GM12865 (cell line): ENCODE measurements around the gene ARL4C.

Source experiments
- DNase-seq: peaks from one replicate; pipeline ENCODE4 v3.0.0; 2010; ENCODE audit warnings: low read depth
- H3K4me3 ChIP-seq: 2 replicates; pipeline ENCODE4 v1.5.1; 2011; ENCODE audit warnings: mild to moderate bottlenecking, low read depth, low read length, control low read depth
- CTCF ChIP-seq: IDR thresholded peaks from 2 replicates; pipeline ENCODE4 v1.5.1; 2011; ENCODE audit warnings: low read length, control low read depth, low read depth, inconsistent platforms; ENCODE audit not compliant: insufficient read depth; ENCODE audit errors: missing control alignments

The ARL4C gene

DNA sequence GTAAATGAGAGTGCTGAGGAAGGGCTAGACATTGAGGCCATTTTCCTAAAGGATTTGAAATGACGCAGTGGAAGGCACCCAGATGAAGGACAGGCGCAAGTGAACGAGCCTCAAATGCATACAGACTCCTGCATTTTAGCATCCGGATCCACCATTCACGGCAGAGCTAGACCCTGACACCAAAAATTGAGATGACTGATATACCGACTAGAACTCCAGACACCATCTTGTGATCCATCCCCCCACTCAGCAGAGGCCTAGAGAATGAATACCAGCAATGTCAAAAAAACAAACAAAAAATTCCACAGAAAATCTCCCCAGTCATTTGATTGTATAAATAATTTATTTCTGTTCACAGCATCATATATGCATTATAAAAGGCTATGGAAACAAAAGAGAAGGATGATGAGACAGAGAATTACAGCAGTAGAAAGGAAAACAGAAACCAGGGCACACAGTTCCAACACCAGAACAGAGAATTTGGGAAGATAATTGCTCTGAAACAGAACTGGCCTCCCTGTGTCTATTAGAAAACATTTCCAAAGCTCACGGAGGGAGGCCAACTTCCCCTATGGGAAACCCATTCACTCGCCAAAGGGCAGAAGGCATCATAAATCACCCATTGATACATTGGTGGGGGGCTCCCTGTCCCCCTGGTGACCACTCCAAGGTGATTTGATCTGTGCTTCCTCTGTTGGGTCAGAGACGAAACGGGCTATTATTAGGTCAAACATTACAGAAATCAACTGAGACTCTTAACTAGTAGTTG is 4.0 kb downstream of the ARL4C start:
- H3K4me3 ChIP-seq, result 0 out of 2 replicates have a peak overlapping the region, but pooled peaks have one; percentile 75
- no peak for TF ChIP-seq CTCF
- no peak for DNase-seq

GRCh38 chr2:234491897-234492296 is 5.0 kb downstream of the ARL4C start:
- no peak for TF ChIP-seq CTCF
- H3K4me3 ChIP-seq, result no peak overlapping the region

GRCh38 chr2:234491281-234491680 is 5.6 kb downstream of the ARL4C start:
- H3K4me3 ChIP-seq, result no peak overlapping the region
- TF ChIP-seq CTCF, result no peak
- DNase-seq, result no peak

More at GRCh38 chr2:234491897-234492296, 5.0 kb downstream of the ARL4C start:
- DNase-seq, result no peak

DNA sequence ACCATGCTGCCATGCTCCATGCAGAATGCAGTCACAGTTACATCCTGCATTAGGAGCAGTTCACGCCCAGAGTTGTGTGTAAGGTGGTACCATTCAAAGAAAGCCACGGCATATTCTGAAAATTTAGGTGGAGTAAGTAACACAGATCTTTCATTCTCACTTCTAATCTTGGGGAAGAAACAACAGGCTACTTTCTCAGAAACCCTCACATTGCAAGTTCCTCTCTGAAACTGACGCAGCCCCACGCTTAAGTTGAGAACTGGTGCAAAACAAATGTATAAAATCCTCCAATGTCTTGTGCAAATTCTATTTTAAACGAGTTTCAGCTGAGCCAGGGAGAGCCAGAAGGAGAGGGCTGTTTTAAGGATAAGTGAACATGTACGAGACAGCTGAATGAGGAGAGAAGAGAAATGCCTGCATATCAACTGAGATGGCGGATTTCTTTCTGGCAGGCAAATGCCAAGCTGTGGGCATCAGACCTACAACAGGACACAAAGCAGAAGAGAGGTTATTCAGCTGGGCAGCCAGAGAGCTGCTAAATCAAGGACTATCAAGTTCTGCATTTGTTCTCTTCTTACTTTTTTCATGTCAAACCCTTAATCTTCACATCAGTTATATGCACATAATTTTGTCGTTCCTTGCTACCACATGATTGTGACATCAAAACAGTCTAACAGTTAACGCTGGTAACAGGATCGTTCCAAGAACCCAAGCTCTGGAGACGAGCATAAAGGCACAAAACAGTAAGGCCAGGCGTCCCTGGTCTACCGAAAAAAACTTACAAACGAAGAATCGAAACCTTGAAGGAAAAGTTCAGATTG is 6.4 kb downstream of the ARL4C start:
- peak; percentile 72 for DNase-seq
- TF ChIP-seq CTCF, result no peak
- no peak overlapping the region for H3K4me3 ChIP-seq

GRCh38 chr2:234488913-234489451 is 7.9 kb downstream of the ARL4C start:
- peak; percentile 89 for DNase-seq
- H3K4me3 ChIP-seq, result peak overlapping the region; percentile 13
- no peak for TF ChIP-seq CTCF

GRCh38 chr2:234488486-234488885 is 8.4 kb downstream of the ARL4C start:
- no peak overlapping the region for H3K4me3 ChIP-seq
- DNase-seq, result no peak
- no peak for TF ChIP-seq CTCF
